OCI-LY7 (cell line): ENCODE results near the gene ZDHHC22.

Experiments
- CTCF ChIP-seq: fragments of 200-600 bp; sonication (generic); conservative IDR thresholded peaks from 2 replicates; pipeline ENCODE4 v1.5.1; 2014; ENCODE audit warnings: mild to moderate bottlenecking, antibody characterized with exemption, low read length, moderate library complexity, mixed read lengths
- EZH2phosphoT487 ChIP-seq: fragments of 200-600 bp; sonication (generic); IDR thresholded peaks from 2 replicates; pipeline ENCODE4 v1.6.1; 2018; ENCODE audit warnings: low read depth, borderline replicate concordance, mild to moderate bottlenecking, mixed run types, antibody characterized with exemption, low read length, moderate library complexity, mixed read lengths

- no peak for TF ChIP-seq CTCF
- no peak for TF ChIP-seq EZH2phosphoT487
Observed at GRCh38 chr14:77155083-77155482, 13.5 kb upstream of the ZDHHC22 start.
